Liver (tissue), 3 donors: Measurements from ENCODE around the gene NDFIP1.

Experiments used
- GABPA ChIP-seq, 2 donors: IDR thresholded peaks in 1 of 2; conservative IDR thresholded peaks in 1 of 2; 2 replicates each; pipeline ENCODE4 v1.6.1; 2016; ENCODE audit warnings: antibody characterized with exemption in 2 of 2, mild to moderate bottlenecking in 1 of 2, moderate library complexity in 1 of 2
- SP1 ChIP-seq: IDR thresholded peaks from 2 replicates; pipeline ENCODE4 v1.6.1; 2018; ENCODE audit warnings: antibody characterized with exemption, mild to moderate bottlenecking
- YY1 ChIP-seq: IDR thresholded peaks from 2 replicates; pipeline ENCODE4 v1.6.1; 2016; ENCODE audit warnings: antibody characterized with exemption, mild to moderate bottlenecking
- TF ChIP-seq, protein P1 (sequence below): fragments of 150-350 bp; IDR thresholded peaks from 2 replicates; pipeline ENCODE4 v1.5.1; 2017; ENCODE audit warnings: improper control_type of control experiment, low read depth, low read length; ENCODE audit not compliant: missing input control
- TF ChIP-seq, protein P2 (sequence below): IDR thresholded peaks from 2 replicates; pipeline ENCODE4 v1.6.1; 2016; ENCODE audit warnings: antibody characterized with exemption, mild to moderate bottlenecking
- TF ChIP-seq, protein P3 (sequence below): IDR thresholded peaks from 2 replicates; pipeline ENCODE4 v1.6.1; 2016; ENCODE audit warnings: antibody characterized with exemption
- TF ChIP-seq, protein P4 (sequence below): IDR thresholded peaks from 2 replicates; pipeline ENCODE4 v1.6.1; 2016; ENCODE audit warnings: antibody characterized with exemption
- donor health status: healthy.
- donor health status: healthy.

DNA sequence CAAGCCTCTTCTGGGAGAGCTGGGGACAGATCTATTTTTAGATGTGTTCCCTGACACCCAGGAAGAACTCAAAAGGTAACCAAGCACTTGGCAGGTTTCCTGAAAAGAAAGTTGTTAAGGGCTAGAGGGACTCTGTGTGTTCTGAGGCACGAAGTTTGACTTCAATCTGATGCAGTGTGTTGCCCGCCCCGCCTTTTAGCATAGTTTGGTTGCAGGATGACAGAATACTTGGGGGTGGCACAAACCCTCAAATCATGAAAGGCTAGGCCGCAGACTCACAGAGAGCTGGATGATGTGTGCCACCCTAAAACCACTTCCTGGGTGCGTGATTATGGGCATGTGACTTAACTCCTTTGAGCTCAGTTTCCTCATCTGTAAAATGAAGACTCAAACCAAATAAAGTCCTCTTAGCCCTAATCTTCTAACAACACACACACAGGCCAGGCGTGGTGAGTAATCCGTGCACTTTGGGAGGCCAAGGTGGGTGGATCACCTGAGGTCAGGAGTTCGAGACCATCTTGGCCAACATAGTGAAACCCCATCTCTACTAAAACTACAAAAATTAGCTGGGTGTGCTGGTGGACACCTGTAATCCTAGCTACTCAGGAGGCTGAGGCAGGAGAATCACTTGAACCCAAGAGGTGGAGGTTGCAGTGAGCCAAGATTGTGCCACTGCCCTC, 12.8 kb upstream of the NDFIP1 start:
- TF ChIP-seq, protein P1, sequence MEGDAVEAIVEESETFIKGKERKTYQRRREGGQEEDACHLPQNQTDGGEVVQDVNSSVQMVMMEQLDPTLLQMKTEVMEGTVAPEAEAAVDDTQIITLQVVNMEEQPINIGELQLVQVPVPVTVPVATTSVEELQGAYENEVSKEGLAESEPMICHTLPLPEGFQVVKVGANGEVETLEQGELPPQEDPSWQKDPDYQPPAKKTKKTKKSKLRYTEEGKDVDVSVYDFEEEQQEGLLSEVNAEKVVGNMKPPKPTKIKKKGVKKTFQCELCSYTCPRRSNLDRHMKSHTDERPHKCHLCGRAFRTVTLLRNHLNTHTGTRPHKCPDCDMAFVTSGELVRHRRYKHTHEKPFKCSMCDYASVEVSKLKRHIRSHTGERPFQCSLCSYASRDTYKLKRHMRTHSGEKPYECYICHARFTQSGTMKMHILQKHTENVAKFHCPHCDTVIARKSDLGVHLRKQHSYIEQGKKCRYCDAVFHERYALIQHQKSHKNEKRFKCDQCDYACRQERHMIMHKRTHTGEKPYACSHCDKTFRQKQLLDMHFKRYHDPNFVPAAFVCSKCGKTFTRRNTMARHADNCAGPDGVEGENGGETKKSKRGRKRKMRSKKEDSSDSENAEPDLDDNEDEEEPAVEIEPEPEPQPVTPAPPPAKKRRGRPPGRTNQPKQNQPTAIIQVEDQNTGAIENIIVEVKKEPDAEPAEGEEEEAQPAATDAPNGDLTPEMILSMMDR, result no peak
- TF ChIP-seq, protein P2, sequence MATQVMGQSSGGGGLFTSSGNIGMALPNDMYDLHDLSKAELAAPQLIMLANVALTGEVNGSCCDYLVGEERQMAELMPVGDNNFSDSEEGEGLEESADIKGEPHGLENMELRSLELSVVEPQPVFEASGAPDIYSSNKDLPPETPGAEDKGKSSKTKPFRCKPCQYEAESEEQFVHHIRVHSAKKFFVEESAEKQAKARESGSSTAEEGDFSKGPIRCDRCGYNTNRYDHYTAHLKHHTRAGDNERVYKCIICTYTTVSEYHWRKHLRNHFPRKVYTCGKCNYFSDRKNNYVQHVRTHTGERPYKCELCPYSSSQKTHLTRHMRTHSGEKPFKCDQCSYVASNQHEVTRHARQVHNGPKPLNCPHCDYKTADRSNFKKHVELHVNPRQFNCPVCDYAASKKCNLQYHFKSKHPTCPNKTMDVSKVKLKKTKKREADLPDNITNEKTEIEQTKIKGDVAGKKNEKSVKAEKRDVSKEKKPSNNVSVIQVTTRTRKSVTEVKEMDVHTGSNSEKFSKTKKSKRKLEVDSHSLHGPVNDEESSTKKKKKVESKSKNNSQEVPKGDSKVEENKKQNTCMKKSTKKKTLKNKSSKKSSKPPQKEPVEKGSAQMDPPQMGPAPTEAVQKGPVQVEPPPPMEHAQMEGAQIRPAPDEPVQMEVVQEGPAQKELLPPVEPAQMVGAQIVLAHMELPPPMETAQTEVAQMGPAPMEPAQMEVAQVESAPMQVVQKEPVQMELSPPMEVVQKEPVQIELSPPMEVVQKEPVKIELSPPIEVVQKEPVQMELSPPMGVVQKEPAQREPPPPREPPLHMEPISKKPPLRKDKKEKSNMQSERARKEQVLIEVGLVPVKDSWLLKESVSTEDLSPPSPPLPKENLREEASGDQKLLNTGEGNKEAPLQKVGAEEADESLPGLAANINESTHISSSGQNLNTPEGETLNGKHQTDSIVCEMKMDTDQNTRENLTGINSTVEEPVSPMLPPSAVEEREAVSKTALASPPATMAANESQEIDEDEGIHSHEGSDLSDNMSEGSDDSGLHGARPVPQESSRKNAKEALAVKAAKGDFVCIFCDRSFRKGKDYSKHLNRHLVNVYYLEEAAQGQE, result no peak
- TF ChIP-seq, protein P3, sequence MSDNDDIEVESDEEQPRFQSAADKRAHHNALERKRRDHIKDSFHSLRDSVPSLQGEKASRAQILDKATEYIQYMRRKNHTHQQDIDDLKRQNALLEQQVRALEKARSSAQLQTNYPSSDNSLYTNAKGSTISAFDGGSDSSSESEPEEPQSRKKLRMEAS, result no peak
- TF ChIP-seq, protein P4, sequence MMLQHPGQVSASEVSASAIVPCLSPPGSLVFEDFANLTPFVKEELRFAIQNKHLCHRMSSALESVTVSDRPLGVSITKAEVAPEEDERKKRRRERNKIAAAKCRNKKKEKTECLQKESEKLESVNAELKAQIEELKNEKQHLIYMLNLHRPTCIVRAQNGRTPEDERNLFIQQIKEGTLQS, result no peak
- TF ChIP-seq YY1 (no peak), SP1 (no peak), GABPA (IDR thresholded peaks at IDR 0.05 in 1 of 2, conservative IDR thresholded peaks at IDR 0.05 in 1 of 2) (no peak)
